Tibial nerve (tissue), 4 donors: ENCODE measurements around the gene HPSE2.

Source experiments
- EP300 ChIP-seq, 2 donors: sonication (generic); formaldehyde crosslinking; IDR thresholded peaks; one replicate each; pipeline ENCODE4 v1.6.1; 2017; ENCODE audit warnings: antibody characterized with exemption in 2 of 2, mild to moderate bottlenecking in 1 of 2
- POLR2A ChIP-seq, 2 donors: fragments of 450-650 bp; IDR thresholded peaks; one replicate each; pipeline ENCODE4 v1.6.1; 2017; ENCODE audit warnings: antibody characterized with exemption in 2 of 2, mild to moderate bottlenecking in 2 of 2, moderate library complexity in 2 of 2
- TF ChIP-seq, protein P1 (sequence below), 5 experiments: fragments of 200-600 bp in 3 of 5; fragments of 450-650 bp in 2 of 5; sonication (generic) in 3 of 5; IDR thresholded peaks; one replicate each; pipeline ENCODE4 v1.5.1; 2016 to 2019; ENCODE audit warnings: antibody characterized with exemption in 5 of 5, mild to moderate bottlenecking in 3 of 5, moderate library complexity in 2 of 5

DNA sequence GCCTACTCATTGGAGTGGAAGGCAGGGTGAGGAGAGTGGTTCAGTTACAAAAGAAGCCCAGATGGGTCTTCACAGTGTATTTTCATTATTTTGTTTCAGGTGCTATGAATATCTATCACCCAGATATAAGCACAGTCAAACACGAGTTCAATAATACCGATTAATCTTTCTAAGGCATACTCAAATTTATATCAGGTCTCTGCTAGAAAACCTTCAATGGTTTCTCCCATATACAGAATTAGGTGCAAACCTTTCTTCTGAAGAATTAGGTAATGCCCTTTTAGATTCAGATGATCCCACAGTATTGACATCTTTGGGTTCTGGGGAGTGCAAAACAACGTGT is 774.2 kb downstream of the HPSE2 start:
- TF ChIP-seq, protein P1, sequence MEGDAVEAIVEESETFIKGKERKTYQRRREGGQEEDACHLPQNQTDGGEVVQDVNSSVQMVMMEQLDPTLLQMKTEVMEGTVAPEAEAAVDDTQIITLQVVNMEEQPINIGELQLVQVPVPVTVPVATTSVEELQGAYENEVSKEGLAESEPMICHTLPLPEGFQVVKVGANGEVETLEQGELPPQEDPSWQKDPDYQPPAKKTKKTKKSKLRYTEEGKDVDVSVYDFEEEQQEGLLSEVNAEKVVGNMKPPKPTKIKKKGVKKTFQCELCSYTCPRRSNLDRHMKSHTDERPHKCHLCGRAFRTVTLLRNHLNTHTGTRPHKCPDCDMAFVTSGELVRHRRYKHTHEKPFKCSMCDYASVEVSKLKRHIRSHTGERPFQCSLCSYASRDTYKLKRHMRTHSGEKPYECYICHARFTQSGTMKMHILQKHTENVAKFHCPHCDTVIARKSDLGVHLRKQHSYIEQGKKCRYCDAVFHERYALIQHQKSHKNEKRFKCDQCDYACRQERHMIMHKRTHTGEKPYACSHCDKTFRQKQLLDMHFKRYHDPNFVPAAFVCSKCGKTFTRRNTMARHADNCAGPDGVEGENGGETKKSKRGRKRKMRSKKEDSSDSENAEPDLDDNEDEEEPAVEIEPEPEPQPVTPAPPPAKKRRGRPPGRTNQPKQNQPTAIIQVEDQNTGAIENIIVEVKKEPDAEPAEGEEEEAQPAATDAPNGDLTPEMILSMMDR (IDR thresholded peaks at IDR 0.05) = no peak
- TF ChIP-seq EP300 (IDR thresholded peaks at IDR 0.05) = no peak
- no peak for TF ChIP-seq POLR2A (IDR thresholded peaks at IDR 0.05)
